Hematopoietic multipotent progenitor cell treated with erythropoietin and hydrocortisone succinate and interleukin-3 and kit ligand, for 17 days (in vitro differentiated cells): ENCODE results near the gene CRTAP.
"Not testable (repeated sequence)": the region's sequence is repeated elsewhere in the genome, so short reads cannot be mapped to it uniquely, and the experiment has no call there.

Source experiments
- DNase-seq: peaks from one replicate; pipeline ENCODE4 v3.0.0-alpha.2; 2015; ENCODE audit warnings: low spot score

Gene CRTAP

GRCh38 chr3:33113772-33114621 lies at the start of gene CRTAP:
Gene CRTAP (plus strand): TSS chr3:33114014. CDS start chr3:33114078, 64 bp downstream.
- DNase-seq: peak; percentile 87

- DNase-seq: peak; percentile 34
Observed at GRCh38 chr3:33064929-33065328, 48.9 kb upstream of the CRTAP start.

GRCh38 chr3:33067484-33067883 lies 46.3 kb upstream of the CRTAP start:
- DNase-seq: peak; percentile 17

- DNase-seq: not testable (repeated sequence)
Observed at GRCh38 chr3:33069862-33070261, 44.0 kb upstream of the CRTAP start.

- DNase-seq: no peak
Observed at GRCh38 chr3:33071181-33071580, 42.6 kb upstream of the CRTAP start.

GRCh38 chr3:33071946-33072345 lies 41.9 kb upstream of the CRTAP start:
- no peak for DNase-seq

- DNase-seq: peak; percentile 66
Observed at GRCh38 chr3:33074217-33075067, 39.4 kb upstream of the CRTAP start.

GRCh38 chr3:33075995-33076394 lies 37.8 kb upstream of the CRTAP start:
- no peak for DNase-seq

GRCh38 chr3:33076952-33077351 lies 36.9 kb upstream of the CRTAP start:
- DNase-seq: no peak

- no peak for DNase-seq
Observed at GRCh38 chr3:33077976-33078375, 35.8 kb upstream of the CRTAP start.

- not testable (repeated sequence) for DNase-seq
Observed at GRCh38 chr3:33079813-33080212, 34.0 kb upstream of the CRTAP start.

GRCh38 chr3:33081812-33082211 lies 32.0 kb upstream of the CRTAP start:
- DNase-seq: no peak

GRCh38 chr3:33083958-33084357 lies 29.9 kb upstream of the CRTAP start:
- DNase-seq: no peak

GRCh38 chr3:33088691-33089090 lies 25.1 kb upstream of the CRTAP start:
- DNase-seq: no peak

GRCh38 chr3:33089515-33089914 lies 24.3 kb upstream of the CRTAP start:
- no peak for DNase-seq

GRCh38 chr3:33091746-33092145 lies 22.1 kb upstream of the CRTAP start:
- DNase-seq: peak; percentile 21

- no peak for DNase-seq
Observed at GRCh38 chr3:33092496-33093254, 21.1 kb upstream of the CRTAP start.

GRCh38 chr3:33093847-33094246 lies 20.0 kb upstream of the CRTAP start:
- no peak for DNase-seq

- DNase-seq: peak; percentile 23
Observed at GRCh38 chr3:33095436-33095835, 18.4 kb upstream of the CRTAP start.

GRCh38 chr3:33096093-33096868 lies 17.5 kb upstream of the CRTAP start:
- peak; percentile 52 for DNase-seq

GRCh38 chr3:33099109-33099645 lies 14.6 kb upstream of the CRTAP start:
- DNase-seq: no peak
